GM21723 (cell line): ENCODE measurements around the gene RNF149.
A peak's percentile ranks its signal among the peaks of the same experiment; 100 is the strongest.

Source experiments
- ATAC-seq: cut with Tn5 transposase; IDR thresholded peaks from one replicate; pipeline ENCODE4 v1.9.1; 2021; ENCODE audit warnings: mild to moderate bottlenecking, moderate library complexity; ENCODE audit not compliant: unreplicated experiment

The RNF149 gene

DNA sequence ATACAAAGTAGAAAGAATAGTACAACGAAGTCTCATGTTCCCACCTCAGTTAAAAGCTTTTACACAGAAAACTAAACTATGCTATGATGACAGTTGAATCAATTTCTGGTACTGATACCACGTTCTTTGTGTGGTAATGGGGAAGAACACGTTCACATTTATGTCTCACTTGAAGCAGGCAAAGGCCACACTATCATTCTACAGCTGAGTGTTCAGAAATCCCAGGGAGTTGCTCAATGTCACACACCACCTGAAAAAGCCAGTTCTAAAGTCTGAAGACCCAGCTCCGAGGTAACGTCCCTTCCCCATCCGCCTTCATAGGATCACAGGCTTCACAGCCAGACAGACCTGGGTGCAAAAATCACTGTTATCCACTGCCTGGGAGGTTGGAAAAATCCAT lies 8.9 kb downstream of the RNF149 start:
- ATAC-seq = no peak

DNA sequence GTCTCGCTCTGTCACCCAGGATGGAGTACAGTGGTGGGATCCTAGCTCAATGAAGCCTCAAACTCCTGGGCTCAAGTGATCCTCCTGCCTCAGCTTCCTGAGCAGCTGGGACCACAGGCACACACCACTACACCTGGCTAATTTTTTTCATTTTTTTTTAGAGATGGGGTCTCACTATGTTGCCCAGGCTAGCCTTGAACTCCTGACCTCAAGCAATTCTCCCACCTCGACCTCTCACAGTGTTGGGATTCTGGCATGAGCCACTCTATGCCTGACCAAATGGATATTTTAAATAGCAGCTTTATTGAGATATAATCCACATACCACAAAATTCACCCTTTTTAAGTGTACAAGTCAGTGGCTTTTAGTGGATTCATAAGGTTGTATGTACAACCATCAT lies 11.1 kb downstream of the RNF149 start:
- no peak for ATAC-seq

DNA sequence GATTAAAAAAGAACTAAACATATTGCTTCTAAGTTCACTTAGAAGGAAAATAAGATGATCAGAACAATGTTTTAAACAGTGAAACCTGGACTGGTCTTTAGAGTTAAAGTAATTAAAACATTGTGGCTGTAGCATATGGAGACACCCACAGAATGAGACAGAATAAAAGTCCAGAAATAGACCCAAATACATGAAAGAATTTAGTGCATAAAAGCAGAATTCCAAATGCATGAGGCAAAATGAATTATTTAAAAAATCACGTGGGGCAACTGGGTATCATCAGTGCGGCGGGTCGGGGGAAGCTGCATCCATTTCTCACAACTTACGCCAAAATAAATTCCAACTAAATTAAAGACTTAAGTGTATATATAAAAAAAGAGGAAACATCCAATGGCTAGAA lies 12.1 kb downstream of the RNF149 start:
- no peak for ATAC-seq

DNA sequence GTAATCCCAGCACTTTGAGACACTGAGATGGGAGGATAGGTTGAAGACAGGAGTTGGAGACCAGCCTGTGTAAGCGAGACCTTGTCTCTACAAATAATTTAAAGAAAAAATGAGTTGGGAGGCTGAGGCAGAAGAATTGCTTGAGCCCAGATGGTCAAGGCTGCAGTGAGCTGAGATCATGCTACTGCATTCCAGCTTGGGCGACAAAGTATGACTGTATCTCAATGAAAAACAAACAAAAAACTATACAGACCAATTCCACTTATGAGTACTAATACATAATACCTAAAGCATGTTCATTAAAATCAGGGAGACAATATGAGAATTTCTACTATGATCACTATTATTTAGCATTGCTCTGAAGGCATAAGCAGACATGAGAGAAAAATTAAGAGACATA lies 12.6 kb downstream of the RNF149 start:
- no peak for ATAC-seq

DNA sequence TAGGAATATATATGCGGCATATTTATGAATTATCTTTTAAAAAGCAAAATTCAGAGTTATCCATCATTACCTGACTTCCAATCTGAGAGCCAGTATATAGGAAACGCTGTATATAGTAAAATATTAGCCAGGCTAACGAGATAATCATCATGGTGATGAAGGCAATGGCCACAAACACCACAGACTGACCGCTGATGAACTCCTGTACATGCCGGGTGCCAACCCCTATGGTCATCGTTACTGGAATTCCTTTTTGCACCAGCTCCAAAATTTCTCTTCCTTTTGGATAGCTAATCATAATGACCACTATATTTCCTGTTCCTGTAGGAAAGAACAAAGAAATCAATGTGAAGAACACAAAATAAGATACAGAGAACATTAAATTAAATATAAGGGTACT lies 13.6 kb downstream of the RNF149 start:
- ATAC-seq = no peak

DNA sequence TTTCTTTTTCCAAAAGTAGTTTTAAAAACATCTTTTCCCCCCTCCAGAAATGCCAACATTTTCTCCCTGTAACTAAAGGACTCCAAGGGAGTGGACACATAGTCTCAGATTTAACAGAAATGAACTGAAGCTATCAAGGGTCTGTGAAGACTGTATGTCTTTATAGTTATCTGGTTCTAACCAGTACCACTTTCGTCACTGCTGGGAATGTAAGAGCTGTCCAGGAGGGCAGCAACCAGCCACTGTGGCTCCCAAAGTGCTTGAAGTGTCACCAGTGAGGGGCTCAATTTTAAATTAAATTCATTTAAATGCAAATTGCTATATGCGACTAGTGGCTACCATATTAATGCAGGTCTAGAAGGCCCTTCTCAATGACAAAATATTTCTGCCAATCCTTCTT lies 15.0 kb downstream of the RNF149 start:
- no peak for ATAC-seq

DNA sequence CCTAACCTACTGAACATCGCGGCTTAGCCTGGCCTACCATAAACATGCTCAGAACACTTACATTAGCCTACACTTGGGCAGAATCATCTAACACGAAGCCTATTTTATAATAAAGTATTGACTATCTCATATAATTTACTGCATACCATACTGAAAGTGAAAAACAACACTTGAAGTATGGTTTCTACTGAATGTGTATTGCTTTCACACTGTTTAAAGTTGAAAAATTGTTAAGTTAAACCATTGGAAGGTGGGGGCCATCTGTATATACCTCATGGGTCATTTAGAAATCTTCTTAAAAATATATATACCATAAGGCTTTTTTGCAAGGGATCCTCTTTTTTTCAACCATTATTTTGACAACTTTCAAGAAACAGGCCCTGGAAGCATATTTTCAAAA lies 16.5 kb downstream of the RNF149 start:
- no peak for ATAC-seq

DNA sequence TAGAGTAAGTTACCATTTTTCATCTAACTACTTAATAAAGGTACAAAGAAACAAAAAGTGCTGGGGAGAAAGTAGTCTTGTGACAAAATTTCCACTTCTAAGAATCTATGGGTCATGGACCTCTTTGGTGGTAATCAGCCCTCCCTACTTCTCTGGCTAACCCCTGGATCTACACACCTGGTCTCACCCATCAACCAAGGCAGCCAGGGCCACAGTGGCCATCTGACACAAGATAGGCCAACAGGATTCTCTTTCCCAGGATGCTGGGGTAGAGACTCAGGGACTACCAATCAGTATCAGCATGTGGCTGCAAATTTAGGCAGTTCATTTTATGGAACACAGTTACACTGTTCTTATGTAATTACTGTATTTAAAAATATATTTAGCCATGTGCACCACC lies 17.8 kb downstream of the RNF149 start:
- ATAC-seq = no peak

DNA sequence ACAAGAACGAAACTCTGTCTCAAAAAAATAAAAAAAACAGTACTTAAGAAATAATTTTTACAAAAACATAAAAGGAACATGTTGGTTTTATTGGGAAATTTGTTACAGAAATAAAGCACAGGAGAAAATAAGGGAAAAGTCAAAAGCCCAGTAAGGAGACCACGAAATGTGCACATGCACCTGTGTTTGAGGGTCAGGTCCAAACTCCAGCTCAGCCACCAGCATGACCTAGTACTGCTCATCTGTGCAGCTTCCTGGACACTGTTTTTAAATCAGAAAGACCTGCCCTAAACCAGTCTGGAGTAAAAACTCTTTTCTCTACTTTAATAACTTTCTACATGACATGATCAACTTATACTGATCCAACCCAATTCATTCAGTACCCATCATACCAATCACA lies 21.2 kb downstream of the RNF149 start:
- ATAC-seq = no peak

DNA sequence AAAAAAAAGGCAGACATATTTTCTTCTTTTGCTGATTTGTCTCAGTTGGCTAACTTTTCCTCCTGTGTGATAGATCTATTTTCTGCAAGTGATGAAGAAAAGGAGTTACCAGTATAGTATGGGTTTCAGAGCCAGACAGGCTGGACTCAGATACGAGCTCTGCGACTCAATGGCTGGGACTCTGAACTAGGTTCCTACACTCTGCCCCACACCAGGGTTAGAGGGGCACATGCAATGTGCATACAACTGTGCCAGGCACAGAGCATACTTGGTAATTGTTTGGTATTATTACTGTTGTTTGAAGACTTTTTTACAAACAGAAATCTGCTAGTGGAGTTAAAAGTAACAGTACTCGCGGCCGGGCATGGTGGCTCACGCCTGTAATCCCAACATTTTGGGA lies 21.8 kb downstream of the RNF149 start:
- no peak for ATAC-seq

DNA sequence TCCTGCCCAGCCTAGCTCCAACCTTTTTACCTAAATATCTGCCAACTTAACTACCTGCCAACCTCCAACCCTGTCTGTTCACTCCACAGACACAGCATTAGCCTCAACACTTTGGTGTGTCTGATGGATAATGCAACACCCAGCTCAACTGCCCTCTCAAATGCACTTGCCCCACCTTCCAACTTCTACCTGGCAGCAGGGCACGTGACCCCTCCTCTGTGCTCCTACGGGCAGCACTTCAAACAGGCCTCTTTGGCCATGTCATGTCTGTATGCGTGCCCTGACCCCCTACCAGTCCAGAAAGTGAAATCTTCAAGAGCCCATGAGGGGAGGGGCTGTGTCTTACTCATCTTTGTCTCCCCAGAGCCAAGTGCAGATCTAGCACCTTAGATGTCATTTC lies 25.5 kb downstream of the RNF149 start:
- ATAC-seq = no peak

DNA sequence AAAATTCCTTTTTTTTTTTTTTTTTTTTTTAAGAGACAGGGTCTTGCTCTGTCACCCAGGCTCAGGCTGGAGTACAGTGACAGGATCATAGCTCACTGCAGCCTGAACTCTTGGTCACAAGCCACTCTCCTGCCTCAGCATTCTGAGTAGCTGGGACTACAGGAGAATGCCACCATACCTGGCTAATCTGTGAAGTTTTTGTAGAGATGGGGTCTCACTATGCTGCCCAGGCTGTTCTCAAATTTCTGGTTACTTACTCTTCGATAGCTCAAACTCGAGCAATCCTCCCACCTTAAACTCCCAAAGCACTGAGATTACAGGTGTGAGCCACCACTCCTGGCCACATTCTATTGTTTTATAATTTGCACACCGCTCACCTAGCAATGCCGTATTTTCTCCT lies 27.0 kb downstream of the RNF149 start:
- no peak for ATAC-seq

DNA sequence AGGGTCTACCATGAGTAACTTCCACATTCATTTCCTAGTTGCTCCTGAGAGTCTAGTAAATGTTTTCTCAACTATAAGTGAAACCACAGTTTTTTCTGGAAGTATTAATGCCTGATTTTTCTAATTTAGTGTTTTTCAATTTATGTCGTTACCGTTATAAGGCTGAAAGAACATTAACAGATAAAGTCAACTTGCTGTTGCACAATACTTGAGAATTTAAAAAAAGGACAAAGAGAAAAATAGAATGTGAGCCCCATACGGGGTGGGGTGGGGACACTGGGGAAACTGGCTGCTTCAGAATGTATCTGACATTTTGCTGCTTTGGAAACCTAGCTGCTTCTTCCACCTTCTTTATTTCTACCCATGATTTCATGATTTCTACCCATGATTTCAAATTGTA lies 29.6 kb downstream of the RNF149 start:
- ATAC-seq = no peak

DNA sequence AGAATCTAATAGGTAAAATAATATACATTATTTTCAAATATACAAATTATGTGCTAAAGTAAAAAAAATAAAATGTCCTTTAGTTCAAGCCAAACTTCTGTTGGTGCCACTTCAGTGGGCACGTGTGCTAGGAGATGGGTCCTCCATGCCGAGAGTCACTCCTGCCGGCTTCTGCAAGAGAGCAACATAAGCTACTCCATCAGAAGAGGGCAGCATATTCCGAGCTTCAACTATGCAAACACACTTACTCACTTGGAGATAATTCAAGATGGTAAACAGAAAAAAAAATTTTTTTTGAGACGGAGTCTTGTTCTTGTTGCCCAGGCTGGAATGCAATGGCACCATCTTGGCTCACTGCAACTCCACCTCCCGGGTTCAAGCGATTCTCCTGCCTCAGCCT lies 31.4 kb downstream of the RNF149 start:
- ATAC-seq = no peak

DNA sequence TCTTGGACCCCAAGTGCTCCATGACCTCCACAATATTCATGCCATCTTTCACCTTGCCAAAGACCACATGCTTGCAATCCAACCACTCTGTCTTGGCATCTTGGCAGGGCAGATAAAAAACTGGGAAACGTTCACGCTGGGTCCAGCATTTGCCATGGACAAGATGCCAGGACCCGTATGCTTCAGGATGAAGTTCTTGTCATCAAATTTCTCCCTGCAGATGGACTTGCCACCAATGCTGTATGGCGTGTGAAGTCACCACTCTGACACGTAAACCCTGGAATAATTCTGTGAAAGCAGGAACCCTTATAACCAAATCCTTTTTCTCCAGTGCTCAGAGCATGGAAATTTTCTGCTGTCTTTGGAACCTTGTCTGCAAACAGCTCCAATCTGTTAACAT lies 34.4 kb downstream of the RNF149 start:
- ATAC-seq = no peak

DNA sequence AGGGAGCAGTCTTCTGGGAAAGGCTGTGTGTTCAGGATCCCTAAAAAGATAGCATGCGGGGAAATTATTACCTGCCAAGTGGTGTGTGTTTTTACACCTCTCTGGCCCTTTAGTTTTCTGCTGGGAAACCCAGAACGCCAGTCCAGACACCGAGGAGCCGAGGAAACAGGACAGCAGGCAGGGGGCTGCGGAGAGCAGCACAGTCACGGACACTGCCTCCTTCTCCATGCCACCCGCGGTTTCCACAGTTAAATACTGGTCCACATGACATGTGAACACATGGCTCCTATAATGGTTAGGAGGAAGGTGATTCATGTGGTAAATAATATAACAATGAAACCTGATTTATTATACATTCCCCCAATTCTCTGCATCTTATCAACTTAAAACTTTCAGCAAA lies 35.4 kb downstream of the RNF149 start:
- no peak for ATAC-seq

DNA sequence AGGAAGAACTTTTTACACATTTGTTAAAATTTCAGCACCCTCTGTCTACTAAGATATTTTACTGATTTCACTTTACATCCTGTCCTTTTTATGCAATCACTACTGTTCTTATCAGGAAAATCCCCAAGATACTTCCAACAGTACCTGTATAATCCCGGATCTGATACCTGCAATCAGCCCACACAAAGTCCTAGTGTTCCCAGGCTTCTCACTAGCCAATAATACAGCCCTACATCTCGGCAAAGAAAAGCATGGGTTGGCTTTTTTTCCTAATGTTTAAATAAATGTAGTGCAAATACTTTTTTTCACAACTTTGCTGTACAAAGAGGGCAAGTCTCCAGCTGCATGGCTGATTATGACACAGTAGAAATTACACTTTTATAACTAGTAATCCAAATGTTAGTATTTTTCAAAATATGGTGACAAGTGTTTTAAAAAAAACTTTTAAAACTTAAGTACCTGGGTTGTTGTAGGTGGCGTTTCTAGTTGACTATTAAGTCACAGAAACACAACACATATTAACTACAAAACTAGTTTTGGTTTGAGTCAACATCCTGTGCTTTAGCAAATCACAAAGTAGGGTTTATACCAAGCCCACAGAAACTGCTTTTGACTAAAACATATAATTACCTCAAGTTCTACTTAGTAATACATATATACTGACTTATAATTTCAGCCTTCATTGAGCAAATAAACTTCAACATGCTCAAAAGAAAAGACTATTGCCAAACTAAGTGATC lies 36.3 kb downstream of the RNF149 start:
- peak; percentile 94 for ATAC-seq

DNA sequence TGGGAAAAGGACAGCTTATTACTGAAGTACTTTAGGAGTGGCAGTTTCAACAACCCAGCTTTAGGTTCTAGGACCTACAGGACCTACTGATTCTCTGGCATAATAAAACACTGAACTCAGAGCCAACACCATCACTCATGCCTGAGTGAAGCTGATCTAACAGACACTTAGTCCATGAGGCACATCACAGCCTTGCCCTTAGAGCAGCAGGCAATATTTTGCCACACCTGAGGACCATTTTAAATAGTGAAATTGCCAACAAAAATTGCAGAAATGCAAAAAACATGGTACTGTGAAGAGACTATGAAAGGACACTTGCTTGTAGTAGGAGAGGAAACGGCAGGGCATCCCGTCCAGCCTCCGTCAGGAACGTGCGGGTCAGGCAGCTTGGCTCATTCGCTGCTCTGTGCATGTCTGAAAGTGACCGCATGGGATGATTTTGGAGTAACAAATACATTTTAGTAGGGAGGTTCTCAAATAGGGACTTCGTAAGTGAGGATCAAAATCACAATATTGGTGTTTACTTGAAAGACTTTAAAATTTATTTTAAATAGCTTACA lies 37.7 kb downstream of the RNF149 start:
- ATAC-seq = no peak

DNA sequence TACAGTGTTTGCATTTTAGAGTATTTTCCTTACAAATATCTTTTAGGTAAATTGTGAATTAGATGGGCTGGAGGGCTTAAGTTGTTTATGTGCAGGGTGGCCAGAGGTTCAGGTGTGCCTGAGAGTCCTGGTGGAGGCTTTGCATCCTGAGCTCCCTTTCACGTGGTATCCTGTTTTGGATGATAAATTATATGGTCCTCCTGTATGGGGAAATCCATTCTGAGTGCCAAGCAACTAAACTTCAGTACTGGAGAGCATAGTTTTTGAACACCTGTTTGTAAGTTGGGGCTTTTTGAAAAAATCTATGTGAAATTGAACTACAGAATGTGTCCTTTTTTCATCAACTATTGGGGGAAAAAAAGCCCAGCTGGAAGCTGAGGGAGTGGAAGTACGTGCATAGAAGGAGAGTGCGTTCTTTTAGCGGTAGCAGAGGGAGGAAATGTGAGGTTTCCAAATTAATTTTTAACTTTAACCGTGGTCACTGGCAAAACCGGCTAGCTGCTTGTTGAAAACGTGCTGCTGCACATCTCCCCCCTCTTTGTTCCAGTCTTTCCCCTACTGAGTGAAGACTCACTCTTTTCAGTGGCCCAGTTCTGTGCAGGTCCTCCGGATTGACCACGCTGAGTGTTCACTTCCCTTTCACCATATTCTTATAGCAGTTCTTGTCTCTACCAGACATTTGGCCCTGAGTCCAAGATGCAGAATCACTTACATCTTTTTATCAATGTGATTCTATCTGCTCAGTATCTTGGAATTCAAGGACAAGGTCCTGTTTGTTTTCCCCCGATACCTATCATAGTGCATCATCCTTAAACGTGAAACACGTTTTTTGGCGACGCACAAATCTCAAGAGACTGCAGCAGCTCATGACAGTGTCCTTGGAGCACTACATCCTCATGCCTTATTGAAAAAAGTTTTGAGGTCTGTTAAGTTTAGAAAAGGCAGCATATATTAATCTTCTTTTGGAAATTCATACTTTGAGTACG lies 40.5 kb downstream of the RNF149 start:
- ATAC-seq = no peak

DNA sequence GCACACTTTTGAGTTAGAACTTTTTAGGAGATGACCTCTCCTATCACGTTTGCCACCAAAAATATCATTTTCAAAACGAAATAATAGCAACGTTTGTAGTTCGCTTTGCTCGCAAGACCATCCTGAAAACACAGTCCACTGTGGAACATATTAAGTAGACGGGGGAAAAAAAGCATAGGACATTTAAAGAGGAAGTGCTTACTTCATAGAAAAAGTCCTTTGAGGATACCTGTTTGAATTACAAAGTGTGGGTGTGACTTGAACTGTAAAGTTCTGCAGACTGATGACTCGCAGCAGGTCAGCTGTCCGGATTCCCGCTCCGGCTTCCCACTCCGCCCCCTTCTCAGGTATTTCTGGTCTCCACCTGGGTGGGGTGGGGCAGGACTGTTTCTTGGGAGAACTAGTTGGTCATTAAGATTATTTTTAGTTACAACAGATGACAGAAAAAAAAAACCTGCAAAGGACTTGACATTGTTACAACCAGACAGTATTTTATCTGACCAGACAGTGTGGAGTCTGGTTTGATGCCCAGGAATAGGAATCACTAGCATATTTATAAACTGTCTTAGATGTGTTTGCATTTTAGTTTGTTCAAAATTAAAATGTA lies 42.5 kb downstream of the RNF149 start:
- ATAC-seq = no peak

DNA sequence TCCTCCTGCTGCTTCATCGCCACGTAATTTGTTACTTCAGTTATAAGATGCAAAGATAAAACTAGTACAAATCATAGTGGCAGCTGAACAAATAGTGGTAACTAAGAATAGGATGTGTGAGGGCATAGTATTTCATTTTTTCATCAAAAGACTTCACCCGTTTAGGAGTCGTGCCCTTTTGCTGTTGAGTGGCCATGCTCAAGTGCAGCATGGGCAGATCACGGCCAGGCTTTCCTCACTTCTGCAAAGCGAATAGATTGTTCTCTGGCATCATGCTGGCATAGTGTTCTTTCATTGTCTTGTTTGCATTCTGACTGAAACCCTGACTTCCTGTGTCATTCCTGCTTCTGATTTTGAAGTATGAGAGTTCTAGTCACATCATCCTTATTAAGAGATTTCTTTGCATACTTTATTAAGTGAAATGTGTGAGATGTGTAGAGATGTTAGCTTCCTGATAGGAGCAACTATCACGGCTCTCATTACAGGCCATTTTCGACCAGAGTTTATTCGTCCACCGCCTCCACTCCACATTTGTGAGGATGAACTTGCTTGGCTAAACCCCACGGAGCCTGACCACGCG lies 44.1 kb downstream of the RNF149 start:
- ATAC-seq = no peak
